ENCODE measurements around the gene EVPL.

The EVPL gene

GRCh38 chr17:76017481-76018339 lies 9.4 kb downstream of the EVPL start:
- H3K9ac ChIP-seq = no peak overlapping the region
- no peaks in the 10 kb centered on the region; the same call in 1 of the 2 replicates for H3K27me3 ChIP-seq (ENCODE audit: insufficient read depth, low read depth)
- no peaks in the 10 kb centered on the region for H4K20me1 ChIP-seq (ENCODE audit: insufficient read depth)
- H3K79me2 ChIP-seq (ENCODE audit: insufficient read depth, low read depth) = no peaks in the 10 kb centered on the region
- no peaks in the 10 kb centered on the region for H3K36me3 ChIP-seq (ENCODE audit: insufficient read depth)
- H3K27ac ChIP-seq = no peak overlapping the region
- no peak overlapping the region for H3K4me3 ChIP-seq (IDR thresholded peaks at IDR 0.05; ENCODE audit: insufficient read depth, low read depth, low read length)
- peaks cover 3% of the 10 kb centered on the region for H3K4me1 ChIP-seq (ENCODE audit: low read depth, poor library complexity, severe bottlenecking)
- TF ChIP-seq CTCF (conservative IDR thresholded peaks at IDR 0.05; ENCODE audit: low read depth, low read length) = no peak
- H2AFZ ChIP-seq (ENCODE audit: low read depth) = no peak overlapping the region
- H3K4me2 ChIP-seq = no peak overlapping the region

- no peak overlapping the region for H3K4me2 ChIP-seq
- peaks cover 3% of the 10 kb centered on the region for H3K4me1 ChIP-seq (ENCODE audit: low read depth, poor library complexity, severe bottlenecking)
- no peaks in the 10 kb centered on the region for H4K20me1 ChIP-seq (ENCODE audit: insufficient read depth)
- no peak for TF ChIP-seq CTCF (conservative IDR thresholded peaks at IDR 0.05; ENCODE audit: low read depth, low read length)
- H3K27me3 ChIP-seq (ENCODE audit: insufficient read depth, low read depth) = peaks cover 9% of the 10 kb centered on the region; the same call in 1 of the 2 replicates
- no peak overlapping the region for H3K9ac ChIP-seq
- H3K79me2 ChIP-seq (ENCODE audit: insufficient read depth, low read depth) = no peaks in the 10 kb centered on the region
- no peaks in the 10 kb centered on the region for H3K36me3 ChIP-seq (ENCODE audit: insufficient read depth)
- H2AFZ ChIP-seq (ENCODE audit: low read depth) = no peak overlapping the region
- no peak overlapping the region for H3K4me3 ChIP-seq (IDR thresholded peaks at IDR 0.05; ENCODE audit: insufficient read depth, low read depth, low read length)
- no peak overlapping the region for H3K27ac ChIP-seq
These were observed 12.2 kb downstream of the EVPL start for GRCh38 chr17:76014925-76015261.

- TF ChIP-seq CTCF (conservative IDR thresholded peaks at IDR 0.05; ENCODE audit: low read depth, low read length) = peak; percentile 98
- Histone ChIP-seq H3K4me3 (IDR thresholded peaks at IDR 0.05; ENCODE audit: insufficient read depth, low read depth, low read length) (no peak overlapping the region), H3K27me3 (ENCODE audit: insufficient read depth, low read depth) (peaks cover 13% of the 10 kb centered on the region; the same call in 1 of the 2 replicates), H3K36me3 (ENCODE audit: insufficient read depth) (no peaks in the 10 kb centered on the region), H3K79me2 (ENCODE audit: insufficient read depth, low read depth) (no peaks in the 10 kb centered on the region), H3K4me1 (ENCODE audit: low read depth, poor library complexity, severe bottlenecking) (peaks cover 3% of the 10 kb centered on the region), H4K20me1 (ENCODE audit: insufficient read depth) (no peaks in the 10 kb centered on the region), H3K27ac (no peak overlapping the region), H2AFZ (ENCODE audit: low read depth) (peak overlapping the region; percentile 38; the same call in 1 of the 2 replicates), H3K9ac (no peak overlapping the region), H3K4me2 (peak overlapping the region; percentile 32)
These were observed 12.8 kb downstream of the EVPL start for GRCh38 chr17:76014100-76014924.

GRCh38 chr17:76013377-76013932 lies 13.7 kb downstream of the EVPL start:
- no peak for TF ChIP-seq CTCF (conservative IDR thresholded peaks at IDR 0.05; ENCODE audit: low read depth, low read length)
- Histone ChIP-seq H3K27ac (no peak overlapping the region), H3K27me3 (ENCODE audit: insufficient read depth, low read depth) (peaks cover 17% of the 10 kb centered on the region; the same call in 1 of the 2 replicates), H4K20me1 (ENCODE audit: insufficient read depth) (no peaks in the 10 kb centered on the region), H3K4me3 (IDR thresholded peaks at IDR 0.05; ENCODE audit: insufficient read depth, low read depth, low read length) (no peak overlapping the region), H2AFZ (ENCODE audit: low read depth) (0 out of 2 replicates have a peak overlapping the region, but pooled peaks have one; percentile 38), H3K79me2 (ENCODE audit: insufficient read depth, low read depth) (no peaks in the 10 kb centered on the region), H3K9ac (no peak overlapping the region), H3K4me2 (no peak overlapping the region), H3K36me3 (ENCODE audit: insufficient read depth) (no peaks in the 10 kb centered on the region), H3K4me1 (ENCODE audit: low read depth, poor library complexity, severe bottlenecking) (peaks cover 3% of the 10 kb centered on the region)
